K562 (cell line): ENCODE results near the gene NYNRIN. TPM values are rescaled to one million over a fixed set of nuclear protein-coding genes. Genes with fewer than 3 reads are reported as not detected.
A peak's percentile ranks its signal among the peaks of the same experiment; 100 is the strongest.

Experiments used
- EP300 ChIP-seq: IDR thresholded peaks from 2 replicates; pipeline ENCODE4 v1.6.1; 2012; ENCODE audit warnings: low read length, improper control_type of control experiment
- EP400 ChIP-seq: fragments of 450-650 bp; IDR thresholded peaks from 2 replicates; pipeline ENCODE4 v1.6.1; 2017; ENCODE audit warnings: antibody characterized with exemption, mild to moderate bottlenecking, moderate library complexity
- FOXA1 ChIP-seq: fragments of 450-650 bp; IDR thresholded peaks from 2 replicates; pipeline ENCODE4 v1.6.1; 2016; ENCODE audit warnings: mild to moderate bottlenecking, borderline replicate concordance
- HMG20B ChIP-seq: fragments of 250-450 bp; sonication (Bioruptor Pico); IDR thresholded peaks from 2 replicates; pipeline ENCODE4 v1.5.0; 2021; ENCODE audit warnings: mild to moderate bottlenecking
- HMGN3 ChIP-seq: IDR thresholded peaks from 2 replicates; pipeline ENCODE4 v1.6.1; 2011; ENCODE audit warnings: borderline replicate concordance, low read depth, mild to moderate bottlenecking, mixed read lengths, low read length; ENCODE audit not compliant: insufficient read length; ENCODE audit errors: extremely low read depth
- KDM5B ChIP-seq: fragments of 200-600 bp; sonication (generic); IDR thresholded peaks from 2 replicates; pipeline ENCODE4 v1.6.1; 2012; ENCODE audit warnings: low read depth, mild to moderate bottlenecking, moderate library complexity, low read length, control low read depth, inconsistent platforms; ENCODE audit not compliant: insufficient replicate concordance
- MAZ ChIP-seq, 2 experiments: fragments of 450-650 bp in 1 of 2; sonication (generic) in 1 of 2; formaldehyde crosslinking; IDR thresholded peaks in 1 of 2; conservative IDR thresholded peaks in 1 of 2; 2 replicates each; pipeline versions ENCODE4 v1.4.0 to v1.5.0; 2020; ENCODE audit warnings: mild to moderate bottlenecking in 1 of 2, missing genetic modification reagents in 1 of 2
- MTA3 ChIP-seq: fragments of 450-650 bp; formaldehyde crosslinking; IDR thresholded peaks from 2 replicates; pipeline ENCODE4 v1.6.1; 2017; ENCODE audit warnings: mild to moderate bottlenecking, borderline replicate concordance
- NRF1 ChIP-seq, 2 experiments: fragments of 450-650 bp; IDR thresholded peaks in 1 of 2; conservative IDR thresholded peaks in 1 of 2; 2 replicates each; pipeline ENCODE4 v1.6.1; 2014; ENCODE audit warnings: mild to moderate bottlenecking in 2 of 2
- PHF8 ChIP-seq: fragments of 200-600 bp; sonication (generic); IDR thresholded peaks from 2 replicates; pipeline ENCODE4 v1.6.1; 2012; ENCODE audit warnings: mixed run types, mild to moderate bottlenecking, inconsistent platforms, low read length, moderate library complexity, borderline replicate concordance
- POLR2B ChIP-seq: fragments of 450-650 bp; IDR thresholded peaks from 2 replicates; pipeline ENCODE4 v1.6.1; 2018; ENCODE audit warnings: low read depth; ENCODE audit not compliant: partially characterized antibody
- RBBP5 ChIP-seq: fragments of 200-600 bp; sonication (generic); IDR thresholded peaks from 2 replicates; pipeline ENCODE4 v1.6.1; 2012; ENCODE audit warnings: borderline replicate concordance, mild to moderate bottlenecking, low read length, control low read depth, inconsistent platforms; ENCODE audit not compliant: insufficient read depth, poor library complexity, severe bottlenecking
- SIN3B ChIP-seq: fragments of 450-650 bp; IDR thresholded peaks from 2 replicates; pipeline ENCODE4 v1.6.1; 2017; ENCODE audit warnings: low read depth, mild to moderate bottlenecking, moderate library complexity
- SMAD4 ChIP-seq: fragments of 250-450 bp; sonication (Bioruptor Pico); conservative IDR thresholded peaks from 2 replicates; pipeline ENCODE4 v1.8.0; 2021; ENCODE audit warnings: inconsistent platforms, mild to moderate bottlenecking, moderate library complexity
- ZBTB1 ChIP-seq: sonication (generic); formaldehyde crosslinking; IDR thresholded peaks from 2 replicates; pipeline ENCODE4 v1.8.1; 2023; ENCODE audit warnings: missing genetic modification reagents, low read depth, mild to moderate bottlenecking, borderline replicate concordance
- polyA plus RNA-seq, 8 experiments: library from polyadenylated mRNA; depleted of rRNA in 4 of 8; stranded (reverse) in 5 of 8; unstranded in 3 of 8; fragments of >200 nt; fragmentation: Nextera tagmentation in 2 of 8; fragmentation: Illumina TruSeq in 1 of 8; extraction: Ambion mirVana in 2 of 8; extraction: Trizol in 1 of 8; gene quantifications; 2 replicates each; pipeline versions ENCODE4 v1.2.1 to v1.2.3, GENCODE V29; 2011 to 2014; ENCODE audit warnings: inconsistent platforms in 1 of 8, missing spikeins in 1 of 8
- total RNA-seq, 7 experiments: library from RNA; depleted of rRNA in 6 of 7; stranded (reverse); fragments of >200 nt in 6 of 7; fragmentation: Illumina TruSeq in 2 of 7; extraction: Trizol in 2 of 7; gene quantifications; 2 replicates each; pipeline versions ENCODE4 v1.2.1 to v1.2.3, GENCODE V29; 2011 to 2021; ENCODE audit warnings: low replicate concordance in 1 of 7
- TF ChIP-seq, protein P1 (sequence below): fragments of 450-650 bp; IDR thresholded peaks from 2 replicates; pipeline ENCODE4 v1.6.1; 2014; ENCODE audit warnings: low read depth, mild to moderate bottlenecking, moderate library complexity, borderline replicate concordance
- TF ChIP-seq, protein P2 (sequence below): fragments of 250-450 bp; sonication (Bioruptor Pico); IDR thresholded peaks from 2 replicates; pipeline ENCODE4 v1.4.0; 2020; ENCODE audit warnings: mild to moderate bottlenecking, moderate library complexity
- TF ChIP-seq, protein P3 (sequence below), 2 experiments: fragments of 450-650 bp; IDR thresholded peaks; 2 replicates each; pipeline ENCODE4 v1.6.1; 2016
- TF ChIP-seq, protein P4 (sequence below): fragments of 250-450 bp; sonication (Bioruptor Pico); IDR thresholded peaks from 2 replicates; pipeline ENCODE4 v1.9.0; 2021; ENCODE audit warnings: mild to moderate bottlenecking

NYNRIN gene
- total and polyA plus RNA-seq, 9 of the 15 experiments (the other 6 are each of a cell fraction or from before 2014, with no cell fraction given), result 0.04 to 1.2 (median 0.28) TPM

DNA sequence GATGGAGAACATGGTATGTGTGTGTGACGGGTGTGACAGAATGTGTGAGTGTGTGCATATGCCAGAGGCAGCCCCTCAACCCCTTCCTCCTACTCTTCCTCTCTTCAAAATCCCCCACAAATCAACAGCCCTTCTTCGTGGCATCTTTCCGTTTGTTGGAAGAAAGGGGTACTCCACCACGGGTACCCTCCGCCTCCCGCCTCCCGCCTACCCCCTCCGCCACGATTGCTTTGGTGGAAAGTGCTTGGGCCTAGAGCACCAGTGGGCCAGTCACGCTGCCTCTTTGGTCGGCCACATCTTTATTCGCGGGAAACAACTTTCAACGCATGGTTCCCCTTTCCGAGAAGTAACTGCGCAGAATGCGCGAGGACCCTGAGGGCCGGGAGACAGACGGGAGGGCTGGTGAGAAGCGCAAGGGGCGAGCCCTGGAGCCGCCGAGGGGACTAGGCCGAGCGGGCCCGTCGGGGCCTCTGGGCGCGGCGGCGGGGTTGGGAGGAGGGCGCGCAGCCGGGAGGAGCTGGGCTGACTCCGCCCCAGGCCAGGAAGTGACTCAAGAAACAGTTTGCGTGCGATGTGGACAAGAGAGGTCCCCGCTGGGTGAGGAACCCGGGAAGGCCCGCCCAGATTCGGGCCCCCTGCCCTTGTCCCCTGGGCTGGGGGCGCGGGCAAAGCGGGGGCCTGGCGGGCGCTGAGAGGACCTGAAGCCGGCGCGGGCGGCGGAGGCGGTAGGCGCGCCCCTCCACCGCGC, 30.8 kb downstream of the NYNRIN start, which contains the start of the genes CBLN3 and KHNYN (continued):
- TF ChIP-seq, protein P1, sequence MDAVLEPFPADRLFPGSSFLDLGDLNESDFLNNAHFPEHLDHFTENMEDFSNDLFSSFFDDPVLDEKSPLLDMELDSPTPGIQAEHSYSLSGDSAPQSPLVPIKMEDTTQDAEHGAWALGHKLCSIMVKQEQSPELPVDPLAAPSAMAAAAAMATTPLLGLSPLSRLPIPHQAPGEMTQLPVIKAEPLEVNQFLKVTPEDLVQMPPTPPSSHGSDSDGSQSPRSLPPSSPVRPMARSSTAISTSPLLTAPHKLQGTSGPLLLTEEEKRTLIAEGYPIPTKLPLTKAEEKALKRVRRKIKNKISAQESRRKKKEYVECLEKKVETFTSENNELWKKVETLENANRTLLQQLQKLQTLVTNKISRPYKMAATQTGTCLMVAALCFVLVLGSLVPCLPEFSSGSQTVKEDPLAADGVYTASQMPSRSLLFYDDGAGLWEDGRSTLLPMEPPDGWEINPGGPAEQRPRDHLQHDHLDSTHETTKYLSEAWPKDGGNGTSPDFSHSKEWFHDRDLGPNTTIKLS, result peak; percentile 65; the same call in 1 of the 2 replicates
- TF ChIP-seq EP400 (peak; percentile 42; the same call in 1 of the 2 replicates), SIN3B (peak; percentile 42; the same call in 1 of the 2 replicates), ZBTB1 (CRISPR knock-in tag) (0 out of 2 replicates have a peak, but pooled peaks have one; percentile 57), KDM5B (peak; percentile 56), MAZ (CRISPR knock-in tag; conservative IDR thresholded peaks at IDR 0.05 in 1 of 2, IDR thresholded peaks at IDR 0.05 in 1 of 2) (peak; percentile 47 to 59; a peak in 2 of 4 replicates), PHF8 (peak; percentile 85), EP300 (0 out of 2 replicates have a peak, but pooled peaks have one; percentile 4), MTA3 (0 out of 2 replicates have a peak, but pooled peaks have one; percentile 46), POLR2B (peak; percentile 69), HMGN3 (peak; percentile 78), NRF1 (conservative IDR thresholded peaks at IDR 0.05 in 1 of 2, IDR thresholded peaks at IDR 0.05 in 1 of 2) (peak; percentile 71 to 79), SMAD4 (peak; percentile 62), RBBP5 (peak; percentile 48), HMG20B (0 out of 2 replicates have a peak, but pooled peaks have one; percentile 20), FOXA1 (no peak)
- TF ChIP-seq, protein P2, sequence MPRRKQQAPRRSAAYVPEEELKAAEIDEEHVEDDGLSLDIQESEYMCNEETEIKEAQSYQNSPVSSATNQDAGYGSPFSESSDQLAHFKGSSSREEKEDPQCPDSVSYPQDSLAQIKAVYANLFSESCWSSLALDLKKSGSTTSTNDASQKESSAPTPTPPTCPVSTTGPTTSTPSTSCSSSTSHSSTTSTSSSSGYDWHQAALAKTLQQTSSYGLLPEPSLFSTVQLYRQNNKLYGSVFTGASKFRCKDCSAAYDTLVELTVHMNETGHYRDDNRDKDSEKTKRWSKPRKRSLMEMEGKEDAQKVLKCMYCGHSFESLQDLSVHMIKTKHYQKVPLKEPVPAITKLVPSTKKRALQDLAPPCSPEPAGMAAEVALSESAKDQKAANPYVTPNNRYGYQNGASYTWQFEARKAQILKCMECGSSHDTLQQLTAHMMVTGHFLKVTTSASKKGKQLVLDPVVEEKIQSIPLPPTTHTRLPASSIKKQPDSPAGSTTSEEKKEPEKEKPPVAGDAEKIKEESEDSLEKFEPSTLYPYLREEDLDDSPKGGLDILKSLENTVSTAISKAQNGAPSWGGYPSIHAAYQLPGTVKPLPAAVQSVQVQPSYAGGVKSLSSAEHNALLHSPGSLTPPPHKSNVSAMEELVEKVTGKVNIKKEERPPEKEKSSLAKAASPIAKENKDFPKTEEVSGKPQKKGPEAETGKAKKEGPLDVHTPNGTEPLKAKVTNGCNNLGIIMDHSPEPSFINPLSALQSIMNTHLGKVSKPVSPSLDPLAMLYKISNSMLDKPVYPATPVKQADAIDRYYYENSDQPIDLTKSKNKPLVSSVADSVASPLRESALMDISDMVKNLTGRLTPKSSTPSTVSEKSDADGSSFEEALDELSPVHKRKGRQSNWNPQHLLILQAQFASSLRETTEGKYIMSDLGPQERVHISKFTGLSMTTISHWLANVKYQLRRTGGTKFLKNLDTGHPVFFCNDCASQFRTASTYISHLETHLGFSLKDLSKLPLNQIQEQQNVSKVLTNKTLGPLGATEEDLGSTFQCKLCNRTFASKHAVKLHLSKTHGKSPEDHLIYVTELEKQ (CRISPR knock-in tag), result no peak
- TF ChIP-seq, protein P3, sequence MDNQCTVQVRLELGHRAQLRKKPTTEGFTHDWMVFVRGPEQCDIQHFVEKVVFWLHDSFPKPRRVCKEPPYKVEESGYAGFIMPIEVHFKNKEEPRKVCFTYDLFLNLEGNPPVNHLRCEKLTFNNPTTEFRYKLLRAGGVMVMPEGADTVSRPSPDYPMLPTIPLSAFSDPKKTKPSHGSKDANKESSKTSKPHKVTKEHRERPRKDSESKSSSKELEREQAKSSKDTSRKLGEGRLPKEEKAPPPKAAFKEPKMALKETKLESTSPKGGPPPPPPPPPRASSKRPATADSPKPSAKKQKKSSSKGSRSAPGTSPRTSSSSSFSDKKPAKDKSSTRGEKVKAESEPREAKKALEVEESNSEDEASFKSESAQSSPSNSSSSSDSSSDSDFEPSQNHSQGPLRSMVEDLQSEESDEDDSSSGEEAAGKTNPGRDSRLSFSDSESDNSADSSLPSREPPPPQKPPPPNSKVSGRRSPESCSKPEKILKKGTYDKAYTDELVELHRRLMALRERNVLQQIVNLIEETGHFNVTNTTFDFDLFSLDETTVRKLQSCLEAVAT (IDR thresholded peaks at IDR 0.05), result no peak
- TF ChIP-seq, protein P4, sequence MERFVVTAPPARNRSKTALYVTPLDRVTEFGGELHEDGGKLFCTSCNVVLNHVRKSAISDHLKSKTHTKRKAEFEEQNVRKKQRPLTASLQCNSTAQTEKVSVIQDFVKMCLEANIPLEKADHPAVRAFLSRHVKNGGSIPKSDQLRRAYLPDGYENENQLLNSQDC (CRISPR knock-in tag), result peak; percentile 65; the same call in 1 of the 2 replicates
